A549 (cell line): ENCODE measurements around the gene ENTREP1. TPM values are rescaled to one million over a fixed set of nuclear protein-coding genes. Genes with fewer than 3 reads are reported as not detected.

Experiments used
- ATAC-seq, 2 experiments: fragments of 200-7000 bp in 1 of 2; fragments of >200 bp in 1 of 2; cut with Nextera tagmentation in 1 of 2; cut with Tn5 transposase in 1 of 2; 3 replicates each; pipeline versions ENCODE4 v1.8.0 to v1.9.1; 2018 to 2020; ENCODE audit warnings: mild to moderate bottlenecking in 1 of 2, moderate library complexity in 1 of 2
- CTCF ChIA-PET: fragments of 300-600 bp; sonication (Branson Sonifier 250); formaldehyde crosslinking; extraction: SDS; loops from one replicate; lab custom pipeline; 2021; ENCODE audit warnings: antibody characterized with exemption, inconsistent platforms; lab: Yijun Ruan, JAX
- POLR2A ChIA-PET: fragments of 350-600 bp; formaldehyde crosslinking; extraction: SDS; loops from one replicate; lab custom pipeline; 2021; ENCODE audit warnings: antibody characterized with exemption, inconsistent platforms; lab: Yijun Ruan, JAX
- DNase-seq, 2 experiments: peaks; one replicate each; pipeline versions ENCODE4 v3.0.0 to v3.0.0-alpha.2; 2011 to 2016; ENCODE audit warnings: low read depth in 1 of 2, low spot score in 1 of 2
- FAIRE-seq: peaks from 2 replicates; lab custom pipeline; 2011; peaks lifted over from hg19 to GRCh38; lab: Jason Lieb, UNC
- H3K27ac ChIP-seq, 2 experiments: fragments of >200 bp; sonication (Bioruptor Twin); formaldehyde crosslinking; 3 replicates each; pipeline ENCODE4 v1.5.1; 2016 to 2017
- H3K4me1 ChIP-seq: fragments of >200 bp; sonication (Bioruptor Twin); formaldehyde crosslinking; 3 replicates; pipeline ENCODE4 v1.6.1; 2016
- H3K4me2 ChIP-seq: fragments of >200 bp; sonication (Bioruptor Twin); formaldehyde crosslinking; 3 replicates; pipeline ENCODE4 v1.6.1; 2016
- H3K4me3 ChIP-seq: fragments of >200 bp; sonication (Bioruptor Twin); formaldehyde crosslinking; 3 replicates; pipeline ENCODE4 v1.5.1; 2016
- H3K9me3 ChIP-seq: fragments of >200 bp; sonication (Bioruptor Twin); formaldehyde crosslinking; 3 replicates; pipeline ENCODE4 v1.6.1; 2016
- CHD4 ChIP-seq: fragments of 200-600 bp; sonication (generic); IDR thresholded peaks from 2 replicates; pipeline ENCODE4 v1.6.1; 2016; ENCODE audit warnings: antibody characterized with exemption, mild to moderate bottlenecking, borderline replicate concordance
- EHMT2 ChIP-seq: fragments of 200-600 bp; sonication (generic); IDR thresholded peaks from 2 replicates; pipeline ENCODE4 v1.6.1; 2016; ENCODE audit warnings: antibody characterized with exemption, low read depth, mild to moderate bottlenecking, moderate library complexity
- ESRRA ChIP-seq: fragments of 150-350 bp; IDR thresholded peaks from 2 replicates; pipeline ENCODE4 v1.6.1; 2014; ENCODE audit warnings: mild to moderate bottlenecking, low read length, borderline replicate concordance
- FOSB ChIP-seq: fragments of 250-450 bp; sonication (Bioruptor Pico); IDR thresholded peaks from 2 replicates; pipeline ENCODE4 v1.5.0; 2020; ENCODE audit warnings: mild to moderate bottlenecking, moderate library complexity
- FOSL2 ChIP-seq, 2 experiments: fragments of 450-650 bp in 1 of 2; fragments of >200 bp in 1 of 2; sonication (Bioruptor Twin) in 1 of 2; formaldehyde crosslinking; IDR thresholded peaks; 2 replicates each; pipeline versions ENCODE4 v1.5.0 to v1.6.1; 2016 to 2020; ENCODE audit warnings: mild to moderate bottlenecking in 1 of 2, moderate library complexity in 1 of 2
- GATA3 ChIP-seq: IDR thresholded peaks from 2 replicates; pipeline ENCODE4 v1.6.1; 2012; ENCODE audit warnings: borderline replicate concordance
- HEYL ChIP-seq: fragments of 250-450 bp; sonication (Bioruptor Pico); IDR thresholded peaks from 2 replicates; pipeline ENCODE4 v1.8.0; 2021; ENCODE audit warnings: mild to moderate bottlenecking, moderate library complexity
- HOXA7 ChIP-seq: fragments of 250-450 bp; sonication (Bioruptor Pico); IDR thresholded peaks from 2 replicates; pipeline ENCODE4 v1.5.0; 2020; ENCODE audit warnings: mild to moderate bottlenecking, moderate library complexity
- HOXB5 ChIP-seq: fragments of 250-450 bp; sonication (Bioruptor Pico); IDR thresholded peaks from 2 replicates; pipeline ENCODE4 v1.5.0; 2020; ENCODE audit warnings: mild to moderate bottlenecking, moderate library complexity
- MAFK ChIP-seq: fragments of 450-650 bp; IDR thresholded peaks from 2 replicates; pipeline ENCODE4 v1.6.1; 2014; ENCODE audit not compliant: partially characterized antibody
- MAZ ChIP-seq: fragments of 150-350 bp; IDR thresholded peaks from 2 replicates; pipeline ENCODE4 v1.6.1; 2014; ENCODE audit warnings: antibody characterized with exemption, low read depth, low read length, borderline replicate concordance
- NPAS2 ChIP-seq: fragments of 250-450 bp; sonication (Bioruptor Pico); IDR thresholded peaks from 2 replicates; pipeline ENCODE4 v1.8.0; 2022; ENCODE audit warnings: mild to moderate bottlenecking, moderate library complexity, borderline replicate concordance
- POLR2A ChIP-seq: IDR thresholded peaks from 2 replicates; pipeline ENCODE4 v1.6.1; 2012; ENCODE audit warnings: mild to moderate bottlenecking, low read length
- RCOR1 ChIP-seq: fragments of 150-350 bp; IDR thresholded peaks from 2 replicates; pipeline ENCODE4 v1.6.1; 2014; ENCODE audit warnings: antibody characterized with exemption, low read length, low read depth
- RNF2 ChIP-seq: fragments of 200-600 bp; sonication (generic); IDR thresholded peaks from 2 replicates; pipeline ENCODE4 v1.6.1; 2016; ENCODE audit warnings: low read depth, mild to moderate bottlenecking, antibody characterized with exemption, moderate library complexity, borderline replicate concordance
- SMC3 ChIP-seq: fragments of >200 bp; sonication (Bioruptor Twin); formaldehyde crosslinking; IDR thresholded peaks from 3 replicates; pipeline ENCODE4 v1.6.1; 2018; ENCODE audit warnings: inconsistent platforms
- SREBF2 ChIP-seq: fragments of 450-650 bp; IDR thresholded peaks from 2 replicates; pipeline ENCODE4 v1.6.1; 2014; ENCODE audit warnings: mild to moderate bottlenecking, moderate library complexity
- TP53 ChIP-seq: fragments of 250-450 bp; sonication (Bioruptor Pico); IDR thresholded peaks from 2 replicates; pipeline ENCODE4 v1.5.0; 2021; ENCODE audit warnings: mild to moderate bottlenecking, moderate library complexity
- ZFP36 ChIP-seq: fragments of 450-650 bp; IDR thresholded peaks from 2 replicates; pipeline ENCODE4 v1.6.1; 2014; ENCODE audit warnings: borderline replicate concordance; ENCODE audit not compliant: partially characterized antibody
- ZNF302 ChIP-seq: fragments of 250-450 bp; sonication (Bioruptor Pico); IDR thresholded peaks from 2 replicates; pipeline ENCODE4 v1.9.0; 2021; ENCODE audit warnings: inconsistent platforms, mild to moderate bottlenecking, moderate library complexity
- ZSCAN20 ChIP-seq: fragments of 250-450 bp; sonication (Bioruptor Pico); IDR thresholded peaks from 2 replicates; pipeline ENCODE4 v1.8.0; 2022; ENCODE audit warnings: mild to moderate bottlenecking, moderate library complexity
- WGBS: methylation state at CpG from one replicate; pipeline ENCODE4 v1.1.6; 2017; ENCODE audit errors: missing lambda C conversion rate; 5-methylcytosine and 5-hydroxymethylcytosine counted together
- polyA plus RNA-seq, 4 experiments: library from polyadenylated mRNA; depleted of rRNA in 3 of 4; stranded (reverse); fragments of >200 nt; fragmentation: RNase III in 1 of 4; extraction: RNeasy Plus Mini Kit Qiagen cat#74134 plus additional on column Dnase treatment in 1 of 4; gene quantifications; 2 replicates in 3 of 4; 3 replicates in 1 of 4; pipeline ENCODE4 v1.2.3, GENCODE V29; 2011 to 2017
- TF ChIP-seq, protein P1 (sequence below): IDR thresholded peaks from 2 replicates; pipeline ENCODE4 v1.6.1; 2012
- TF ChIP-seq, protein P2 (sequence below): fragments of >200 bp; sonication (Bioruptor Twin); formaldehyde crosslinking; IDR thresholded peaks from 3 replicates; pipeline ENCODE4 v1.5.1; 2016
- TF ChIP-seq, protein P3 (sequence below): IDR thresholded peaks from 2 replicates; pipeline ENCODE4 v1.6.1; 2012; ENCODE audit warnings: low read depth, borderline replicate concordance

Gene ENTREP1
- polyA plus RNA-seq, 2 of the 4 experiments (the other 2 are of a cell fraction) = 0.03 to 0.09 TPM

DNA sequence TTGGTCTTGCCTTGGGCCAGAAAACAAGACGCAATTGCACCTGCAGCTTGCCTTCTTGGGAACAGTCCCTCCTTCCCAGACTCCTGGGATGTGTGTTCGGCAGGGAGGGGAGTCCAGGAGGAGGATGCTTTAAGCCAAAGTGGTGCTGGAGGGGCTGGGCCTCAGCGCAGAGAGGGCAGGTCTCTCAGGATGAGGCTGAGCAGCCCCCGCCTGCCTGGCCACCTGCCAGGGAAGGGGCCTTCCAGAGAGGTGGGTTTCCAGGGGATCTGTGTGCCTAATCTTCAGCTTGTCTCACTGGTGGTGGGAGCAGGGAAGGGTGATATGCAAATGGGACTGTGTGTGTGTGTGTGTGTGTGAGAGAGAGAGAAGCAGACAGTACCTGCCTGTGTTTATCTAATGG is 105.2 kb downstream of the ENTREP1 start (continued):
- TF ChIP-seq, protein P1, sequence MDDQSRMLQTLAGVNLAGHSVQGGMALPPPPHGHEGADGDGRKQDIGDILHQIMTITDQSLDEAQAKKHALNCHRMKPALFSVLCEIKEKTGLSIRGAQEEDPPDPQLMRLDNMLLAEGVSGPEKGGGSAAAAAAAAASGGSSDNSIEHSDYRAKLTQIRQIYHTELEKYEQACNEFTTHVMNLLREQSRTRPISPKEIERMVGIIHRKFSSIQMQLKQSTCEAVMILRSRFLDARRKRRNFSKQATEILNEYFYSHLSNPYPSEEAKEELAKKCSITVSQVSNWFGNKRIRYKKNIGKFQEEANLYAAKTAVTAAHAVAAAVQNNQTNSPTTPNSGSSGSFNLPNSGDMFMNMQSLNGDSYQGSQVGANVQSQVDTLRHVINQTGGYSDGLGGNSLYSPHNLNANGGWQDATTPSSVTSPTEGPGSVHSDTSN = no peak
- no peak for TF ChIP-seq RCOR1
- no peak for TF ChIP-seq SREBF2
- TF ChIP-seq ZNF302 (CRISPR knock-in tag) = no peak
- no peak for TF ChIP-seq ZSCAN20
- TF ChIP-seq ZFP36 = no peak
- TF ChIP-seq TP53 (CRISPR knock-in tag) = no peak
- TF ChIP-seq FOSB = no peak
- no peak for TF ChIP-seq EHMT2

DNA sequence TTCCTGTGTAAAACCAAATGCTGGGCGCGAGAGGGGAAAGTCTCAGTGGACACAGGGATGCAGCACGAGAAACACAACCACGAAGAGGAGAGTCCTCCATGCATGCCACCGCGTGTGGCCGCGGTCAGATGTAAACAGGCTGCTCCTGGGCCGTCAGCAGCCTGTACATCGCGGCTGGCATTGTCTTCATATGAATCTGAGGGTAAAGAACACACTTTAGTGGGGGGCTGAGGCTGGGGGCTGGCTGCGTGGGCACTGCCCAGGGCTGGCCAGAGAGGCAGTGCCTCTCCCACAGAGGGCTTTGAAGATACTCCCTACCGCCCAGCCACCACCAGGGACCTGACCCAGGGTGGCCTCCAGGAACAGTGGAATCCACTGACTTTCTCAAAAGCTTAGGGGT is 106.2 kb downstream of the ENTREP1 start:
- TF ChIP-seq ESRRA (no peak), NPAS2 (no peak), MAFK (no peak)
- TF ChIP-seq, protein P1 = no peak
- no peaks in the 10 kb centered on the region for H3K9me3 ChIP-seq
- H3K4me2 ChIP-seq = no peak overlapping the region
- H3K4me3 ChIP-seq = no peak overlapping the region
- no peak overlapping the region for H3K27ac ChIP-seq
- 56% methylated on average over 13 of the region's 13 CpGs for WGBS
- DNase-seq = no peak
- ChIA-PET CTCF (no interaction called here), POLR2A (no interaction called here)
- H3K4me1 ChIP-seq = no peaks in the 10 kb centered on the region
- ATAC-seq = no peak
- FAIRE-seq = no peak

DNA sequence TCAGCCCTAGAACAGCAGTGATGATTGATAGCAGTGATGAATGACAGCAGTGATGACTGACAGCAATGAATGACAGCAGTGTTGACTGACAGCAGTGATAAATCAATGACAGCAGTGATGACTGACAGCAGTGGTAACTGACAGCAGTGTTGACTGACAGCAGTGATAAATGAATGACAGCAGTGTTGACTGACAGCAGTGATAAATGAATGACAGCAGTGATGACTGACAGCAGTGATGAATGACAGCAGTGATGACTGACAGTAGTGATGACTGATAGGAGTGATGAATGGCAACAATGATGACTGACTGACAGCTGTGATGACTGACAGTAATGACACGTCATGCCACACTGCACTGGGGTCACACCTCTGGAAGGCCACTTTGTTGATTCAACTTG is 106.8 kb downstream of the ENTREP1 start:
- H3K4me3 ChIP-seq = no peak overlapping the region
- ChIA-PET CTCF (interaction anchor here (3.5 kb wide), 1 partner anchor 10 kb away, joined by 20 read pairs; no protein-coding TSS in a partner anchor), POLR2A (no interaction called here)
- WGBS = 59% methylated on average over 1 of the region's 1 CpG
- no peak overlapping the region for H3K27ac ChIP-seq
- TF ChIP-seq SMC3 (no peak), HEYL (no peak), MAZ (no peak), GATA3 (no peak), FOSL2 (IDR thresholded peaks at IDR 0.05) (no peak), FOSL2 (CRISPR knock-in tag; IDR thresholded peaks at IDR 0.05) (no peak), FOSB (no peak), HOXA7 (CRISPR knock-in tag) (no peak), CHD4 (no peak), ZSCAN20 (no peak), POLR2A (no peak), RNF2 (no peak), NPAS2 (no peak), HOXB5 (no peak)
- TF ChIP-seq, protein P2, sequence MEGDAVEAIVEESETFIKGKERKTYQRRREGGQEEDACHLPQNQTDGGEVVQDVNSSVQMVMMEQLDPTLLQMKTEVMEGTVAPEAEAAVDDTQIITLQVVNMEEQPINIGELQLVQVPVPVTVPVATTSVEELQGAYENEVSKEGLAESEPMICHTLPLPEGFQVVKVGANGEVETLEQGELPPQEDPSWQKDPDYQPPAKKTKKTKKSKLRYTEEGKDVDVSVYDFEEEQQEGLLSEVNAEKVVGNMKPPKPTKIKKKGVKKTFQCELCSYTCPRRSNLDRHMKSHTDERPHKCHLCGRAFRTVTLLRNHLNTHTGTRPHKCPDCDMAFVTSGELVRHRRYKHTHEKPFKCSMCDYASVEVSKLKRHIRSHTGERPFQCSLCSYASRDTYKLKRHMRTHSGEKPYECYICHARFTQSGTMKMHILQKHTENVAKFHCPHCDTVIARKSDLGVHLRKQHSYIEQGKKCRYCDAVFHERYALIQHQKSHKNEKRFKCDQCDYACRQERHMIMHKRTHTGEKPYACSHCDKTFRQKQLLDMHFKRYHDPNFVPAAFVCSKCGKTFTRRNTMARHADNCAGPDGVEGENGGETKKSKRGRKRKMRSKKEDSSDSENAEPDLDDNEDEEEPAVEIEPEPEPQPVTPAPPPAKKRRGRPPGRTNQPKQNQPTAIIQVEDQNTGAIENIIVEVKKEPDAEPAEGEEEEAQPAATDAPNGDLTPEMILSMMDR = no peak
- TF ChIP-seq, protein P1 = no peak
- TF ChIP-seq, protein P3, sequence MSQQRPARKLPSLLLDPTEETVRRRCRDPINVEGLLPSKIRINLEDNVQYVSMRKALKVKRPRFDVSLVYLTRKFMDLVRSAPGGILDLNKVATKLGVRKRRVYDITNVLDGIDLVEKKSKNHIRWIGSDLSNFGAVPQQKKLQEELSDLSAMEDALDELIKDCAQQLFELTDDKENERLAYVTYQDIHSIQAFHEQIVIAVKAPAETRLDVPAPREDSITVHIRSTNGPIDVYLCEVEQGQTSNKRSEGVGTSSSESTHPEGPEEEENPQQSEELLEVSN = no peak
- DNase-seq (no peak), ATAC-seq (no peak), FAIRE-seq (no peak)
- H3K4me2 ChIP-seq = no peak overlapping the region
- no peaks in the 10 kb centered on the region for H3K4me1 ChIP-seq
- H3K9me3 ChIP-seq = no peaks in the 10 kb centered on the region
